ENCODE data around the gene SAT2. TPM values are rescaled to one million over a fixed set of nuclear protein-coding genes. Genes with fewer than 3 reads are reported as not detected.

SAT2 gene

Small RNA genes lying within 50 kb of the gene (small RNA-seq; reads per million reads assigned to genes)
- gene CD68 (ENCODE audit: insufficient read depth) (not detected), gene SNORD10 (ENCODE audit: insufficient read depth) (not detected)

Data from neuronal stem cell (in vitro differentiated cells).